GM23338 (cell line): ENCODE measurements around the gene CTXN1.

Experiments
- EZH2 ChIP-seq: fragments of 200-600 bp; sonication (generic); IDR thresholded peaks from one replicate; pipeline ENCODE4 v1.8.0; 2017; ENCODE audit warnings: antibody characterized with exemption, mild to moderate bottlenecking, low read depth; ENCODE audit not compliant: unreplicated experiment
- EZH2phosphoT487 ChIP-seq: fragments of 200-600 bp; sonication (generic); IDR thresholded peaks from one replicate; pipeline ENCODE4 v1.8.1; 2018; ENCODE audit warnings: antibody characterized with exemption; ENCODE audit not compliant: unreplicated experiment
- POLR2AphosphoS5 ChIP-seq: IDR thresholded peaks from 2 replicates; pipeline ENCODE4 v1.6.1; 2016; ENCODE audit warnings: antibody characterized with exemption, low read depth
- STAT1 ChIP-seq: IDR thresholded peaks from one replicate; pipeline ENCODE4 v1.6.1; 2016; ENCODE audit warnings: antibody characterized with exemption; ENCODE audit not compliant: unreplicated experiment
- ZNF114 ChIP-seq: fragments of 250-450 bp; sonication (Bioruptor Pico); IDR thresholded peaks from 2 replicates; pipeline ENCODE4 v1.5.0; 2020; ENCODE audit warnings: mild to moderate bottlenecking, moderate library complexity
- TF ChIP-seq, protein P1 (sequence below), 2 experiments: fragments of 200-600 bp in 1 of 2; sonication (generic) in 1 of 2; conservative IDR thresholded peaks; 2 replicates each; pipeline versions ENCODE4 v1.5.1 to v1.6.1; 2016 to 2017; ENCODE audit warnings: antibody characterized with exemption in 2 of 2, low read depth in 2 of 2, mild to moderate bottlenecking in 2 of 2, moderate library complexity in 1 of 2
- TF ChIP-seq, protein P2 (sequence below): IDR thresholded peaks from one replicate; pipeline ENCODE4 v1.6.1; 2018; ENCODE audit warnings: antibody characterized with exemption; ENCODE audit not compliant: unreplicated experiment
- TF ChIP-seq, protein P3 (sequence below): IDR thresholded peaks from 2 replicates; pipeline ENCODE4 v1.6.1; 2016; ENCODE audit warnings: antibody characterized with exemption

DNA sequence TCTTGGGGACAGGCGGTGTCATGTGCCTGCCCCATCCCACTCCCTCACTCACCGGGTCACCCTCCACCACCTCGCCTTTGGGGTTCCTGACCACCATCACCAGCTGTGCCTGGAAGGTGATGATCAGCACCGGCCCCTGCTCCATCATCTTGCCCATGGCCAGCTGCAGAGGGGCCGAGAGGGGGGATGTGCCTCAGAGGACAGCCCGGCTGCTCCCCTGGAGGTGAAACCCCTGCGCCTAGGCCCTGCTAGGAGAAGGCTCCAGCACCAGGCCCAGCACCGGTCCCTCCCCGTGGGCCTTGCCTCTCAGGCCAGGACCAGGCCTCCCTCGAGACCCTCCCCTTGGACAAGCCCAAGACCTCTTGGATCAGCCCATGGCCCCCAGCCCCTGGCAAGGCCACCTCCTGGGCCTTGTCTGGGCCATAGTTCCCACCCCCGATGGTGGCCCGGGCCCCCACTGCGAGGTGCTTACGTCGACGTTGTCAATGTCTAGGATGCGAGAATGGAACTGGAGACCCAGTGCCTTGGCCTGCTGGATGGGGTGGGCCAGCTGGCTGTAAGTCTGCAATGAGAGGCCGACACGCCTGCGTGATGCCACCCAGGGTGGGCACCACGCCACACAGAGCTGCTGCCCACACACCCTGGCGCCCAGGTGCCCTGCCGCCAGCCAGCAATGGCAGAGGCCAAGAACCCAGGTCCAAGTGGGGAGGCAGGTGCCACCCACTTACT lies 1.8 kb upstream of the CTXN1 start:
- TF ChIP-seq, protein P1, sequence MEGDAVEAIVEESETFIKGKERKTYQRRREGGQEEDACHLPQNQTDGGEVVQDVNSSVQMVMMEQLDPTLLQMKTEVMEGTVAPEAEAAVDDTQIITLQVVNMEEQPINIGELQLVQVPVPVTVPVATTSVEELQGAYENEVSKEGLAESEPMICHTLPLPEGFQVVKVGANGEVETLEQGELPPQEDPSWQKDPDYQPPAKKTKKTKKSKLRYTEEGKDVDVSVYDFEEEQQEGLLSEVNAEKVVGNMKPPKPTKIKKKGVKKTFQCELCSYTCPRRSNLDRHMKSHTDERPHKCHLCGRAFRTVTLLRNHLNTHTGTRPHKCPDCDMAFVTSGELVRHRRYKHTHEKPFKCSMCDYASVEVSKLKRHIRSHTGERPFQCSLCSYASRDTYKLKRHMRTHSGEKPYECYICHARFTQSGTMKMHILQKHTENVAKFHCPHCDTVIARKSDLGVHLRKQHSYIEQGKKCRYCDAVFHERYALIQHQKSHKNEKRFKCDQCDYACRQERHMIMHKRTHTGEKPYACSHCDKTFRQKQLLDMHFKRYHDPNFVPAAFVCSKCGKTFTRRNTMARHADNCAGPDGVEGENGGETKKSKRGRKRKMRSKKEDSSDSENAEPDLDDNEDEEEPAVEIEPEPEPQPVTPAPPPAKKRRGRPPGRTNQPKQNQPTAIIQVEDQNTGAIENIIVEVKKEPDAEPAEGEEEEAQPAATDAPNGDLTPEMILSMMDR (conservative IDR thresholded peaks at IDR 0.05; ENCODE audit: low read depth in 2 of 2) = no peak
- TF ChIP-seq ZNF114 (CRISPR knock-in tag) = no peak
- no peak for TF ChIP-seq EZH2
- TF ChIP-seq POLR2AphosphoS5 = no peak
- no peak for TF ChIP-seq EZH2phosphoT487
- TF ChIP-seq, protein P2, sequence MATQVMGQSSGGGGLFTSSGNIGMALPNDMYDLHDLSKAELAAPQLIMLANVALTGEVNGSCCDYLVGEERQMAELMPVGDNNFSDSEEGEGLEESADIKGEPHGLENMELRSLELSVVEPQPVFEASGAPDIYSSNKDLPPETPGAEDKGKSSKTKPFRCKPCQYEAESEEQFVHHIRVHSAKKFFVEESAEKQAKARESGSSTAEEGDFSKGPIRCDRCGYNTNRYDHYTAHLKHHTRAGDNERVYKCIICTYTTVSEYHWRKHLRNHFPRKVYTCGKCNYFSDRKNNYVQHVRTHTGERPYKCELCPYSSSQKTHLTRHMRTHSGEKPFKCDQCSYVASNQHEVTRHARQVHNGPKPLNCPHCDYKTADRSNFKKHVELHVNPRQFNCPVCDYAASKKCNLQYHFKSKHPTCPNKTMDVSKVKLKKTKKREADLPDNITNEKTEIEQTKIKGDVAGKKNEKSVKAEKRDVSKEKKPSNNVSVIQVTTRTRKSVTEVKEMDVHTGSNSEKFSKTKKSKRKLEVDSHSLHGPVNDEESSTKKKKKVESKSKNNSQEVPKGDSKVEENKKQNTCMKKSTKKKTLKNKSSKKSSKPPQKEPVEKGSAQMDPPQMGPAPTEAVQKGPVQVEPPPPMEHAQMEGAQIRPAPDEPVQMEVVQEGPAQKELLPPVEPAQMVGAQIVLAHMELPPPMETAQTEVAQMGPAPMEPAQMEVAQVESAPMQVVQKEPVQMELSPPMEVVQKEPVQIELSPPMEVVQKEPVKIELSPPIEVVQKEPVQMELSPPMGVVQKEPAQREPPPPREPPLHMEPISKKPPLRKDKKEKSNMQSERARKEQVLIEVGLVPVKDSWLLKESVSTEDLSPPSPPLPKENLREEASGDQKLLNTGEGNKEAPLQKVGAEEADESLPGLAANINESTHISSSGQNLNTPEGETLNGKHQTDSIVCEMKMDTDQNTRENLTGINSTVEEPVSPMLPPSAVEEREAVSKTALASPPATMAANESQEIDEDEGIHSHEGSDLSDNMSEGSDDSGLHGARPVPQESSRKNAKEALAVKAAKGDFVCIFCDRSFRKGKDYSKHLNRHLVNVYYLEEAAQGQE = no peak
- TF ChIP-seq, protein P3, sequence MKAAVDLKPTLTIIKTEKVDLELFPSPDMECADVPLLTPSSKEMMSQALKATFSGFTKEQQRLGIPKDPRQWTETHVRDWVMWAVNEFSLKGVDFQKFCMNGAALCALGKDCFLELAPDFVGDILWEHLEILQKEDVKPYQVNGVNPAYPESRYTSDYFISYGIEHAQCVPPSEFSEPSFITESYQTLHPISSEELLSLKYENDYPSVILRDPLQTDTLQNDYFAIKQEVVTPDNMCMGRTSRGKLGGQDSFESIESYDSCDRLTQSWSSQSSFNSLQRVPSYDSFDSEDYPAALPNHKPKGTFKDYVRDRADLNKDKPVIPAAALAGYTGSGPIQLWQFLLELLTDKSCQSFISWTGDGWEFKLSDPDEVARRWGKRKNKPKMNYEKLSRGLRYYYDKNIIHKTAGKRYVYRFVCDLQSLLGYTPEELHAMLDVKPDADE = no peak
- TF ChIP-seq STAT1 = no peak
